SH-SY5Y (cell line): ENCODE results near the gene CDH4.

ENCODE experiments used
- GATA2 ChIP-seq: IDR thresholded peaks from 2 replicates; pipeline ENCODE4 v1.6.1; 2011; ENCODE audit warnings: mild to moderate bottlenecking, low read depth, low read length
- GATA3 ChIP-seq: IDR thresholded peaks from 2 replicates; pipeline ENCODE4 v1.6.1; 2011; ENCODE audit warnings: low read depth, mild to moderate bottlenecking, low read length, moderate library complexity

The CDH4 gene

GRCh38 chr20:61621852-61622251 is 369.8 kb downstream of the CDH4 start:
- TF ChIP-seq GATA3 (no peak), GATA2 (no peak)

- TF ChIP-seq GATA3, result no peak
- no peak for TF ChIP-seq GATA2
Observed at GRCh38 chr20:61623451-61623850, 371.4 kb downstream of the CDH4 start.

- no peak for TF ChIP-seq GATA3
Observed at GRCh38 chr20:61625246-61625645, 373.2 kb downstream of the CDH4 start.

DNA sequence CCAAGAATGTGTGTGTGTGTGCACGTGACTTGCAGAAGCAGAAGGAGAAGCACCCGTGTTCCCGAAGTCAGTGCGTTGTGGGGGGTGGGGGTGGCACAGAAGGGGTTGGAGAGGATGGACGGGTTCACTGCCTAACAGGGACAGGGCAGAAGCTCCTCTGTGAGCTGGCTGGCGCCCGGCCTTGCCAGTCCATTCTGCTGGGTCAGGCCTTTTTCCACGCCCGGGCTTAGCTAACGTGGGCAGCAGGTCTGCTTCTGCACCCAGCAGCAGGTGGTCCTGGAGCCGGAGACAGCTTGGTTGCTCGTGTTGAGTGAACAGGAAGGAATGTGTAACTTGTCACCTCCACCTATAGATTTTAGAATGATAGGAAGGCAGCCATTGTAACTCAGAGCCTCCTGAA is 374.4 kb downstream of the CDH4 start:
- TF ChIP-seq GATA2 (no peak), GATA3 (no peak)

GRCh38 chr20:61627791-61628415 is 375.8 kb downstream of the CDH4 start:
- TF ChIP-seq GATA3, result no peak
- TF ChIP-seq GATA2, result no peak

DNA sequence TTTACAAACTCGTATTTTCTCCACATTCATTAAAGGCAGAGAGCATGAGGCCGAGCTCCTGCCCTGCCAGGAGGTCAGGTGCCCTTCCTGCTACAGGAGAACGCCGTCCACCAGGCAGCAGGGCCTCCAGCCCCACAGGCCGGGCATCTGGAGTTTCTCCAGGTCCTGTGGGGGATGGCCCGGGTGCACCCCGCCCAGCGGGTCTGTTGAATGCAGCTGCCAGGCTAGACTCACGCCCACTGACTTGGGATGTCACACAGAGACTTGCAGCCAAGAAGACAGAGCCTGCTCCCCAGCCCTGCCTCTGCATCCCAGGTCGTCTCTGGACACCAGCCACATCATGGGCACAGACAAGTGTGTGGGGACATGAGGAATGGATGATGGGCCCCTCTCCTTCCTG is 376.4 kb downstream of the CDH4 start:
- no peak for TF ChIP-seq GATA3
- TF ChIP-seq GATA2, result no peak

- TF ChIP-seq GATA2 (no peak), GATA3 (no peak)
Observed at GRCh38 chr20:61628901-61629601, 377.0 kb downstream of the CDH4 start.

- no peak for TF ChIP-seq GATA3
- TF ChIP-seq GATA2, result no peak
Observed at GRCh38 chr20:61629602-61630390, 377.7 kb downstream of the CDH4 start.

DNA sequence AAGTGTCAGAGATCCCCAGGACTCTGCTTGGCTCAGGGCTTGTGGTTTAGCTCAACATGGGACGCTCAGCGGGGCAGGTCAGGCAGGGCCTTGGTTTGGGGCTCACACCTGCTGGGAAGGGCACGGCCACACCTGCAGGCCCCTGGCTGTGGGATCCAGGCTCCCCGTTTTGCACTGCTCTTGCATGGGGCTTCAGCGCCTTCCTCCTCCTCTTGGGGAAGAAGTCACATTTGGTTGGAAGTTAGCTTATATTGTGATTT is 378.3 kb downstream of the CDH4 start:
- no peak for TF ChIP-seq GATA2
- TF ChIP-seq GATA3, result no peak

GRCh38 chr20:61630816-61631215 is 378.8 kb downstream of the CDH4 start:
- TF ChIP-seq GATA2, result no peak
- TF ChIP-seq GATA3, result no peak

DNA sequence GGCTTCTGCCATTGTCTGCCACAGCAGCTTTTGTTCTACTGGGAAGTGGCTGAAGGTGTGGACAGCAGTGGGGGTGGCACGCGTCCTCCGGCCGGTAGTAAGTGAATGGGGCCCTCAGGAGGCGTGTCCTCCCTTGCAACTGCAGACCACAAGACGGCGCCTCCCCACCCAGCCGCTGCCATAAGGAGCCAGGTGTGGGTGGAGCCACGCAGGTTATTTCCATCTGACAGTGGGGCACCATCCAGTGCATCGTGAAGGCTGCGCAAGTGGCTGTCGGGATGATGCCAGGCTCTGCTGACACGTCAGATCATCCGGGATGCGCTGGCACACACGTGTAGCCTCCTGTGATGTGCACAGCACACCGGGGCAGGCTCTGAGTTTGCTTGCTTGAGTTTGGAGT is 379.7 kb downstream of the CDH4 start:
- TF ChIP-seq GATA2 (no peak), GATA3 (no peak)

GRCh38 chr20:61633004-61633403 is 380.9 kb downstream of the CDH4 start:
- no peak for TF ChIP-seq GATA3
- TF ChIP-seq GATA2, result no peak

DNA sequence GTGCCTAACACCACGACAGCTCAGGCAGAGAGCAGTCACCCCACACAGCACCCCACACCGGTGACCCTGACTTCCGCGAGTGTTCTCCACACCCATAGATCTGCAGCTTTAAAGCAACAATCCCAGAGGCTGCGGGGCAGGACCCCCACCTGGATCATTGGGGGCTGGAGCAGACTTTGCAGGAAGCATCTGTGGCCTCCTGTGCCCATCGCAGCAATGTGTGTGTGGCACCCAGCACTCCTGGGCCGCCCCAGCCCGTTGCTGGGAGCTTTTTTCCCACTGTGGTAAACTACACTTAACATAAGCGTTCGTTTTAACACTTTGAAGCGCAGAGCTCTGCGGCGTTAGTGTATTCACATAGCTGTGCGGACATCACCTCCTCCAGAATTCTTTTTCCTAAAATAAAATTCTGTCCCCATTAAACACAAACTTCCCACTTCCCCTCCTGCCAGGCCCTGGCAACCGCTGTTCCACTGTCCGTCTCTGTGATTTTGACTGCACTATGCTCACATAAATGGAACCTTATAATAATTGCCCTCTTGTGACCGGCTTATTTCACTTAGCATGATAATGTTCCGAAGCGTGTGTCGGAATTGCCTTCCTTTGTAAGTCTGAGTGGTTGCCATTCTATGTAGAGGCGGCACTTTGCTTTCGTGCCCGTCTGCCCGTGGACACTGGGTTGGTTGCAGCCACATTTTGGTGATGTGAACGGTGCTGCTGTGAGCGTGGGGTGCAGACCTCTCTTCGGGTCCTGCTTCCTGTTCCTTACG is 382.5 kb downstream of the CDH4 start:
- TF ChIP-seq GATA3 (no peak), GATA2 (no peak)

- no peak for TF ChIP-seq GATA3
- TF ChIP-seq GATA2, result no peak
Observed at GRCh38 chr20:61635721-61636455, 383.8 kb downstream of the CDH4 start.
